ENCODE data around the gene BRD3. TPM values are rescaled to one million over a fixed set of nuclear protein-coding genes. Genes with fewer than 3 reads are reported as not detected.

Gene BRD3
- total RNA-seq, 1 experiment from 2014 or later, result 25.6 TPM

DNA sequence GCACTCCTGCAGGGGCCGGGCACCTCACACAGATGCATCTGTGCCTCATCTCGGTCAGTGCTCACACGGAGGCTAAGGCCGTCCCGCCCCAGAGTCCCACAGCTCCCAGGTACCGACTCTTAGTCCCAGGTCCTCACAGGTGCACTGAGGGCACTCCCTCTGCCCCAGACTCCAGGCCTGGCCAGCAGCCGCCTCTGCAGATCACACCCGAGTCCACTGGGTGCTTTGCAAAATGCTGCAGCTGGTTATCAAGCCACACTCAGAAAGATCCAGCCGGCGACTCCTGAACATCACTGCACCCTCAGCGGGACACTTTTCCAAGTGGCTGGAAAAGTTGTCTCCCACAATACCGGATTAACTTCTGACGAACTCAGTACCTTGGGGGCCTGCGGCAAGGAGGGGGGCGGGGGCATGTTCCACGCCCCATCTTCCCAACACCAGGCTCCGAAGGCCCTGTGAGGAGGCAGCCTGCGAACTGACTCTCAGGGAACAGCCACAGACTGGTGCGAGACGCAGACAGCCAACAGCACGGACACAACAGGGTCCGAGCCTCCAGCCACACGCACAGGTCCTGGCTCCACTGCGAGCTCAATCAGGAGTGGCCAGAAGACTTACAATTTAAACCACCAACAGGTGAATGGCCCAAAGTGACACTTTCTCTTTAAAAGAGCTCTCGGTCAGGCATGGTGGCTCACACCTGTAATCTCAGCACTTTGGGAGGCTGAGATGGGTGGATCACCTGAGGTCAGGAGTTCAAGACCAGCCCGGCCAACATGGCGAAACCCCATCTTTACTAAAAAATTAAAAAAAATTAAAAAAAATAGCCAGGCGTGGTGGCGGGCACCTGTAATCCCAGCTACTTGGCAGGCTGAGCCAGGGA, 4.0 kb downstream of the BRD3 start:
- intact Hi-C loops (cut with micrococcal nuclease), result no loop called here

GRCh38 chr9:134063088-134063570, 4.7 kb downstream of the BRD3 start:
- no peak for DNase-seq (ENCODE audit: unreplicated experiment)
- Mint-ChIP-seq H3K9me3 (ENCODE audit: unreplicated experiment) (no peaks in the 10 kb centered on the region), H3K4me3 (ENCODE audit: unreplicated experiment) (no peak overlapping the region), H3K27me3 (ENCODE audit: insufficient read depth, unreplicated experiment) (no peaks in the 10 kb centered on the region), H3K4me1 (ENCODE audit: insufficient read depth, unreplicated experiment) (peaks cover 10% of the 10 kb centered on the region), H3K27ac (ENCODE audit: low read depth, unreplicated experiment) (no peak overlapping the region), H3K36me3 (ENCODE audit: insufficient read depth, unreplicated experiment) (peaks cover 11% of the 10 kb centered on the region)
- POLR2A ChIA-PET, result no interaction called here
- CTCF ChIA-PET, result interaction anchor here (0.7 kb wide), 1 partner anchor 49 kb away, joined by 3 read pairs; no protein-coding TSS in a partner anchor
- no TSS peak for BruUV-seq (replicated peaks)
- TF ChIP-seq, protein P1, sequence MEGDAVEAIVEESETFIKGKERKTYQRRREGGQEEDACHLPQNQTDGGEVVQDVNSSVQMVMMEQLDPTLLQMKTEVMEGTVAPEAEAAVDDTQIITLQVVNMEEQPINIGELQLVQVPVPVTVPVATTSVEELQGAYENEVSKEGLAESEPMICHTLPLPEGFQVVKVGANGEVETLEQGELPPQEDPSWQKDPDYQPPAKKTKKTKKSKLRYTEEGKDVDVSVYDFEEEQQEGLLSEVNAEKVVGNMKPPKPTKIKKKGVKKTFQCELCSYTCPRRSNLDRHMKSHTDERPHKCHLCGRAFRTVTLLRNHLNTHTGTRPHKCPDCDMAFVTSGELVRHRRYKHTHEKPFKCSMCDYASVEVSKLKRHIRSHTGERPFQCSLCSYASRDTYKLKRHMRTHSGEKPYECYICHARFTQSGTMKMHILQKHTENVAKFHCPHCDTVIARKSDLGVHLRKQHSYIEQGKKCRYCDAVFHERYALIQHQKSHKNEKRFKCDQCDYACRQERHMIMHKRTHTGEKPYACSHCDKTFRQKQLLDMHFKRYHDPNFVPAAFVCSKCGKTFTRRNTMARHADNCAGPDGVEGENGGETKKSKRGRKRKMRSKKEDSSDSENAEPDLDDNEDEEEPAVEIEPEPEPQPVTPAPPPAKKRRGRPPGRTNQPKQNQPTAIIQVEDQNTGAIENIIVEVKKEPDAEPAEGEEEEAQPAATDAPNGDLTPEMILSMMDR (IDR thresholded peaks at IDR 0.05; ENCODE audit: unreplicated experiment), result no peak
- intact Hi-C loops (cut with micrococcal nuclease), result no loop called here

More for the DNA sequence above, 4.0 kb downstream of the BRD3 start:
- TF ChIP-seq, protein P1 (IDR thresholded peaks at IDR 0.05; ENCODE audit: unreplicated experiment), result no peak
- peaks cover 11% of the 10 kb centered on the region for H3K36me3 Mint-ChIP-seq (ENCODE audit: insufficient read depth, unreplicated experiment)
- H3K9me3 Mint-ChIP-seq (ENCODE audit: unreplicated experiment), result no peaks in the 10 kb centered on the region
- no TSS peak for BruUV-seq (replicated peaks)
- ChIA-PET CTCF (interaction anchor here (0.7 kb wide), 3 partner anchors 49 to 277 kb away, joined by 3 to 4 read pairs (median 3); no protein-coding TSS in a partner anchor), POLR2A (interaction anchor here (0.7 to 3.7 kb wide), 2 partner anchors 7 to 713 kb away, joined by 3 to 46 read pairs; no protein-coding TSS in a partner anchor)
- H3K27ac Mint-ChIP-seq (ENCODE audit: low read depth, unreplicated experiment), result no peak overlapping the region
- H3K4me3 Mint-ChIP-seq (ENCODE audit: unreplicated experiment), result no peak overlapping the region
- H3K27me3 Mint-ChIP-seq (ENCODE audit: insufficient read depth, unreplicated experiment), result no peaks in the 10 kb centered on the region
- no peak for DNase-seq (ENCODE audit: unreplicated experiment)
- peaks cover 4% of the 10 kb centered on the region for H3K4me1 Mint-ChIP-seq (ENCODE audit: insufficient read depth, unreplicated experiment)

GRCh38 chr9:134062461-134063087, 5.3 kb downstream of the BRD3 start:
- Mint-ChIP-seq H3K9me3 (ENCODE audit: unreplicated experiment) (no peaks in the 10 kb centered on the region), H3K27ac (ENCODE audit: low read depth, unreplicated experiment) (no peak overlapping the region), H3K27me3 (ENCODE audit: insufficient read depth, unreplicated experiment) (no peaks in the 10 kb centered on the region), H3K4me1 (ENCODE audit: insufficient read depth, unreplicated experiment) (peaks cover 10% of the 10 kb centered on the region), H3K36me3 (ENCODE audit: insufficient read depth, unreplicated experiment) (peaks cover 11% of the 10 kb centered on the region), H3K4me3 (ENCODE audit: unreplicated experiment) (no peak overlapping the region)
- DNase-seq (ENCODE audit: unreplicated experiment), result no peak
- BruUV-seq (replicated peaks), result no TSS peak
- intact Hi-C loops (cut with micrococcal nuclease), result no loop called here
- POLR2A ChIA-PET, result no interaction called here
- CTCF ChIA-PET, result interaction anchor here (0.6 kb wide), 1 partner anchor 381 kb away, joined by 3 read pairs; no protein-coding TSS in a partner anchor
- TF ChIP-seq, protein P1 (IDR thresholded peaks at IDR 0.05; ENCODE audit: unreplicated experiment), result no peak
